Measurements from ENCODE around the gene JAK1. TPM values are rescaled to one million over a fixed set of nuclear protein-coding genes. Genes with fewer than 3 reads are reported as not detected.

The JAK1 gene
- total and polyA plus RNA-seq, 10 of the 15 experiments (the other 5 are each of a cell fraction or from before 2014, with no cell fraction given) = 9.6 to 45.5 (median 35.7) TPM

- no peak for TF ChIP-seq E2F4 (IDR thresholded peaks at IDR 0.05; ENCODE audit: low read depth, low read length)
- TF ChIP-seq BRCA1 (IDR thresholded peaks at IDR 0.05; ENCODE audit: low read depth, low read length) = no peak
- no peak for TF ChIP-seq BCLAF1 (IDR thresholded peaks at IDR 0.05)
- no peak for TF ChIP-seq ZZZ3 (IDR thresholded peaks at IDR 0.05; ENCODE audit: control insufficient read depth, insufficient read length, low read depth)
- peak; percentile 89 for TF ChIP-seq NKRF (conservative IDR thresholded peaks at IDR 0.05)
- no peak for TF ChIP-seq JUND (IDR thresholded peaks at IDR 0.05; ENCODE audit: low read depth, low read length)
- no peak for TF ChIP-seq TCF3 (IDR thresholded peaks at IDR 0.05; ENCODE audit: borderline replicate concordance, insufficient read depth, low read depth, low read length)
- TF ChIP-seq NFIC (IDR thresholded peaks at IDR 0.05; ENCODE audit: low read depth, low read length) = no peak
- TF ChIP-seq NR2C2 (IDR thresholded peaks at IDR 0.05; ENCODE audit: borderline replicate concordance, control insufficient read depth, insufficient read length, low read depth) = no peak
- TF ChIP-seq CEBPZ (IDR thresholded peaks at IDR 0.05; ENCODE audit: low read depth, low read length) = no peak
- no peak for TF ChIP-seq NBN (IDR thresholded peaks at IDR 0.05)
- TF ChIP-seq TBL1XR1 (IDR thresholded peaks at IDR 0.05; ENCODE audit: low read depth, low read length) = no peak
- TF ChIP-seq ZBTB4 (CRISPR knock-in tag; IDR thresholded peaks at IDR 0.05) = no peak
- TF ChIP-seq BACH1 (IDR thresholded peaks at IDR 0.05; ENCODE audit: borderline replicate concordance) = peak; percentile 77
- no peak for TF ChIP-seq ATF7 (IDR thresholded peaks at IDR 0.05; ENCODE audit: low read depth)
- no peak for TF ChIP-seq BCL11A (IDR thresholded peaks at IDR 0.05; ENCODE audit: low read depth, low read length)
- TF ChIP-seq IKZF1 (conservative IDR thresholded peaks at IDR 0.05) = peak; percentile 84
Measured at GRCh38 chr1:64966158-64966971, at the start of gene JAK1 (continued).
